GM18873 (cell line): ENCODE measurements around the gene CIROP.

Experiments used
- ATAC-seq: cut with Tn5 transposase; IDR thresholded peaks from one replicate; pipeline ENCODE4 v1.9.1; 2021; ENCODE audit warnings: mild to moderate bottlenecking, moderate library complexity, moderate number of reproducible peaks; ENCODE audit not compliant: unreplicated experiment, low FRiP score

CIROP gene, protein sequence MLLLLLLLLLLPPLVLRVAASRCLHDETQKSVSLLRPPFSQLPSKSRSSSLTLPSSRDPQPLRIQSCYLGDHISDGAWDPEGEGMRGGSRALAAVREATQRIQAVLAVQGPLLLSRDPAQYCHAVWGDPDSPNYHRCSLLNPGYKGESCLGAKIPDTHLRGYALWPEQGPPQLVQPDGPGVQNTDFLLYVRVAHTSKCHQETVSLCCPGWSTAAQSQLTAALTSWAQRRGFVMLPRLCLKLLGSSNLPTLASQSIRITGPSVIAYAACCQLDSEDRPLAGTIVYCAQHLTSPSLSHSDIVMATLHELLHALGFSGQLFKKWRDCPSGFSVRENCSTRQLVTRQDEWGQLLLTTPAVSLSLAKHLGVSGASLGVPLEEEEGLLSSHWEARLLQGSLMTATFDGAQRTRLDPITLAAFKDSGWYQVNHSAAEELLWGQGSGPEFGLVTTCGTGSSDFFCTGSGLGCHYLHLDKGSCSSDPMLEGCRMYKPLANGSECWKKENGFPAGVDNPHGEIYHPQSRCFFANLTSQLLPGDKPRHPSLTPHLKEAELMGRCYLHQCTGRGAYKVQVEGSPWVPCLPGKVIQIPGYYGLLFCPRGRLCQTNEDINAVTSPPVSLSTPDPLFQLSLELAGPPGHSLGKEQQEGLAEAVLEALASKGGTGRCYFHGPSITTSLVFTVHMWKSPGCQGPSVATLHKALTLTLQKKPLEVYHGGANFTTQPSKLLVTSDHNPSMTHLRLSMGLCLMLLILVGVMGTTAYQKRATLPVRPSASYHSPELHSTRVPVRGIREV

DNA sequence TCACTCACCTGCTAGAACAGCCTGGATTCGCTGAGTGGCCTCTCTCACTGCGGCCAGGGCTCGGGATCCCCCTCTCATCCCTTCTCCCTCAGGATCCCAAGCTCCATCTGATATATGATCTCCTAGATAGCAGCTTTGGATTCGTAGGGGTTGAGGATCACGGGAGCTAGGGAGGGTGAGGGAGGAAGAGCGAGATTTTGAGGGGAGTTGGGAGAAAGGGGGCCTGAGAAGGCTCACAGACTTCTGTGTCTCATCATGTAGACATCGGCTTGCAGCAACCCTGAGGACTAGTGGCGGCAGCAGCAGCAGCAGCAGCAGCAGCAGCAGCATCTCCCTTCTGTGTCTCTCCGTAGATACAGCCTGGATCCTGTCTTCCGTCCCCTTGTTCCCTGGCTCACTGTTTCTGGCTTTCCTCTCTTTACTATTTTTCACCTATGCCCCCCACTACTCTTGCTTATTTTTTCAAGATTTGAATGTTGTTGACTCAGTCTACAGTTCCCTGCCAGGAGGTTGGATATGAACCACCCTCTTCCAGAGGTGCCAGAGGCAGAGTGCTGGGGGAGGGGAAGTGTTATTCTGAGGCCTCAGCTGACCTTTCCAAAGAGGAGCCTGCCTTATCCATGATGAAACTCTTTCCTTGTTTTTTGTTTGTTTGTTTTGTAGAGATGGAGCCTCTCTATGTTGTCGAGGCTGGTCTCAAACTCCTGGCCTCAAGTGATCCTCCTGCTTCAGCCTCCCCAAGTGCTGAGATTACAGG lies at the start of gene CIROP:
Gene CIROP, minus strand, starts transcription at position 399 of the 757 bp plus-strand sequence. Its CDS starts 69 bp downstream, at position 330.
- ATAC-seq = no peak

DNA sequence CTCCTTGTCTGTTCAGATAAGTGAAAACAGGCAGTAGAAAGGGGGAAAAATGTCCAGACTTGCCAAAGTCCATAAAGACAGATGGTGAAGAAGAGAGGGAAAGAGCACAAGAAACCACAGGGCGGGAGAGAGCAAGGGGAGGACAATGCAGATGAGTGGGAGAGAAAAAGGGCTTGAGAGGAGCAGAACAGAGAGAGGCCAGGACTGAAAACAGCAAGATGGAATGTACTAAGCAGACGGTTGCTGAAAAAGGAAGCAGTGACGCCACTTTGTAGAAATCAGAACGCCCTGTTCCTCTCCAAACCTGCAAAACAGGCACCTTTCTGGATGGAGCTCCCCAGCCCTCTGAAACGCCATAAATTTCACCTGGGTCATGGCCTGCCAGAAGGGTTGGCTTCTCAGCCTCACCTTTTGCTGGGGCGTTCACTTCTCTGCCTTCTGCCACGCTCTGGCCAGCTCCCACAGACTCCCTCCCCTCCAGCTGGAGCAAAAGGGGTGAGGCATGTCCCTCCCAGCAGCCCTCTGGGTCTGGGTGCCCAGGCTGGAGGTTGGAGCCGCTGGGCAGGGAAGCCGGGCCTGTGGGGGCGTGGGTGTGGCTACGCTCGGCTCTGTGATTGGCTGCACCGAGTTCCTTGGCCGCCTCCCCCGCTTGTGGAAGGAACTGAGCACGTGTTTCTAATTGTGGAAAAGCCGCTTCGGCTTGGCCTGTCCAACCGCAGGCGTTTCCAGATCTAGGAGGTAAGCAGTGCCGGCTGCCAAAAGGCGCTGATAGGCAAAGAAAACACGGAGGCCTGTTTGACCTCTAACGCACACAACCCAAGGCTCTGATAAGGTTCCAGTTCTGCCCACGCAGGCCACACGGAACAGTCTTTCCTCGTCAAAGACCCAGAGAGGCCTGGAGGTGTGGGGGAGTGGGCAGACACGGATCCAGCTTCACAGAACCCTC lies 49.3 kb upstream of the CIROP start:
- ATAC-seq = no peak

DNA sequence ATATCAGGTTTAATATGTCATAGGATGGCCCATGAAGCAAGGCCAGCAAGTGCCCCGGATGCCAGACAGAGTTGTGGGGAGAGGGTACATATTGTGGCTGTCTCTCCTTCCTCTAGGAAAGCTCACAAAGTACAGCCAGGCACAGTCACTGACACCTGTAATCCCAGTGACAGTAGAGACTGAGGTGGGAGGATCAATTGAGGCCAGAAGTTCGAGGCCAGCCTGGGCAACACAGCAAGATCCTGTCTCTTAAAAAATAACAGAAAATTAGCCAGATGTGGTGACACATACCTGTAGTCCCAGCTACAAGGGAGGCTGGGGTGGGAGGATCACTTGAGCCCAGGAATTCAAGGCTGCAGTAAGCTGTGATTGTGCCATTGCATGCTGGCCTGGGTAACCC lies 46.6 kb upstream of the CIROP start:
- ATAC-seq = no peak

DNA sequence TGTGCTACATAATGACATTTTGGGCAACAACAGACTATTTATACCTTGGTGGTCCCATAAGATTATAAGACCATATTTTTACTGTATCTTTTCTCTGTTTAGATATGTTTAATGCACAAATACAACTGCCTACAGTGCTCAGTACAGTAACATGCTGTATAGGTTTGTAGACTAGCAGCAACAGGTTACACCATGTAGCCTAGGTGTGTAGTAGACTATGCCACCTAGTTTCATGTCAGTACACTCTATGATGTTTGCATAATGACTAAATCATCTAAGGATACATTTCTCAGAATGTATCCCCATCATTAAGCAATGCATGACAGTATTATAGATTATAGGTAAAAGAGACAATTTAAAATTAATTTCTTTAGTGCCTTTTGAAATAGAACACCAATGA lies 45.0 kb upstream of the CIROP start:
- ATAC-seq = no peak

DNA sequence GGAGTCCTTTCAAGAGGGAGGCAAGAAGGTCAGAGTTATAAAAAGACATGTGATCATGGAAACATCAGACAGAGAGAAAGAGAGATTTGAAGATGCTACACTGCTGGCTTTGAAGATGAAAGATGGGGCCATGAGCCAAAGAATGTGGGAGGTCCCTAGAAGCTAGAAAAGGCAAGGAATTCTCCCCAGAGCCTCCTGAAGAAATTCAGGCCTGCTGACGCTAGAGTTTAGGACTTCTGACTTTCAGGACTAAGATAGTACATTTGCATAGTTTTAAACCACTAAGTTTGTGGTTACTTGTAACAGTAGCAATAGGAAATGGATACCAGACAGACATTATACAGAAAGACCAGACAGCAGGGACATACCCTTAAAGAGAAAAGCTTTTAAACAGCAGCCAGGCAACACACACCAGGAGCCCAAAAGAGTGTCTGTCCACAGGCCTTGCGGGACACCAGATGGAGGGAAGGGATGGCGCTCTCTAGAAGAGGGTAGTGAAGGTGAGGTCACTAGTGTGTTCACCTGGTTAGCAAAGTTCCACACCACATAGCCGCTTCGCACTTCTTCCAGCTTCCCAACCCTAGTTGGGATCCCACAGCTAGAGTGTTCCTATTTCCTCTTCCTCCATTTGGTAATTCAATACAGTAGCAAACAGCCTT lies 43.9 kb upstream of the CIROP start:
- no peak for ATAC-seq

DNA sequence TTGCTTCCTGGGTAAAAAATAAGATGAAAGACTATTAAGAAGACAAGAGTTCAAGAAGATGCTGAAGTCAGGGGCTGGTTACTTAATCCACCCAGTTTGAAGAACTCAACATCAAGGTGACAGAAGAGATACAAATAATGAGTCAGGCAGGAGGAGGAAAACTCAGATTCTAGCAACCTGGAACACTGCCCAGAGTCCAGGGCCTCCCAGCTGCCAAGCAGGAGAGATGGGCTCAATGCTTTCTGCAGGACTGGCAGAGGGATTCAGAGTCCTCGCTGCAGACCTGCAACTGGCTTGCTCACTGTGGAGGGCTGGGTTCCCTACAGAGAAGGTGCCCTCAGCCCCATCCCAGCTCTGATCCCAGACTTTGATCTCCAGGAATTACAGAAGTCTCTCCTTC lies 42.9 kb upstream of the CIROP start:
- ATAC-seq = no peak

DNA sequence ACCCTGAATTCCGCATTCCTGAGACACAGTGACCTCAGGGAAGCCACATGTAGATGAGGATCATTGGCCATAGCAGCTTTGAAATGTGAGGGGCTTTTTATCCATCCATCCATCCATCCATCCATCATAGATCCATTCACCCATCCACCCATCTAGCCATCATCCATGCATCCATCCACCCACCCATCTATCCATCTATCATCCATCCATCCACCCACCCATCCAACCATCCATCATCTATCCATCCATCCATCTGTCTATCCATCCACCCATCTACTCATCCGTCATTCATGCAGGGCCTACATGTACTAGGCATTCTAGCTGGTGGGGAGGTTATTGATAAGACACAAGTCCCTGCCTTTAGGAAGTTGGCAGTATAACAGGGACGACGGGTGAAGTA lies 42.2 kb upstream of the CIROP start:
- no peak for ATAC-seq

DNA sequence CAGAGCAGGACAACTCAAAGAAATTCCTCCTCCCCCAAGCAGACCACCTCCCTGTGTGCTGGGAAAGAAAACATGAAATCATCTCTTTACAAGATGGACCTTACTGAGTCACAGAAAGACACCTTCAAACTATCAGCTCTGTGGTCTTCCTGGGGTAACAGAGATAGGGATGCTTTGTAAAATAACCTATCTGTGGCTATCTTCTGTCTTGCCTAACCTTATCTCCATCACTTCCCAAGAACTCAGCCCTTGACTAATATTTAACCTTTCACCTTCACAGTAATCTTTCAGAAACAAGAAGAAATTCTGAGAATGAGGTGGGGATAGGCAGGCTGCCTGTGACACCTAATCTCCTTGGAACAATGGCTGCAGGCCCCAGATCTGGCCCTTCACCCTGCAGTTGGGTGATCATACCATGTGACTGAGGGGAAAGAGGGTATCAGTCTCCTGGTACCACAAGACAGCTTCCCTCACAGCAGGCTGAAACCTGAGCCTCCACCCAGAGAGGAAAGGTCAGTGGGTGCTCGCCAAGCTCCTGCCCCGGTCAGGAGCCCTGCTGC lies 41.6 kb upstream of the CIROP start:
- ATAC-seq = no peak

DNA sequence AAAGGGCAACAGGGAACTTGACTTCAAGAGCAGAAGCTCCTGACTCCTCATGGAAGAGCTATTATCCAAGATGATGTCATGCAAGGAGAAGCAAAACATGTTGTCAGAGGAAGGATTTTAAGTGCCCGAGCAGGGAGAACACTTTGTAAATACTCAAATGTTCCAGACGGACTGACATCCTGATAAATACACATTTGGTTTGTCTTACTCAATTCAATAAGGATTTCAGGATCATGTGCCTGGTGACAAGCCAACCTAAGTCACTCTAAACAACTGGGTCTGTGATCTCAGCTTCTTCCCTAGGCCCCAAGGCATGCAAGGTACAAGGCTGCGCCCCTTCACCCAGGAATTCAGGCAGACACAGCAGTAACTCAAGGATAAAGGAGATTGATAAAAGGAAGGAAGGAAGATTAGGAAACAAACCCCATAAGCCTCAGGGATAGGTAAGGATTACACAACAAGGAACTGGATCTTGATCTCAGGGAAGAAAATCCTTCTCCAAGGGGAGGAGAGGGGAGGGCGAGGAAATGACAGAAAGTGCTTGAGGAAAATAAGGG lies 41.1 kb upstream of the CIROP start:
- ATAC-seq = no peak

DNA sequence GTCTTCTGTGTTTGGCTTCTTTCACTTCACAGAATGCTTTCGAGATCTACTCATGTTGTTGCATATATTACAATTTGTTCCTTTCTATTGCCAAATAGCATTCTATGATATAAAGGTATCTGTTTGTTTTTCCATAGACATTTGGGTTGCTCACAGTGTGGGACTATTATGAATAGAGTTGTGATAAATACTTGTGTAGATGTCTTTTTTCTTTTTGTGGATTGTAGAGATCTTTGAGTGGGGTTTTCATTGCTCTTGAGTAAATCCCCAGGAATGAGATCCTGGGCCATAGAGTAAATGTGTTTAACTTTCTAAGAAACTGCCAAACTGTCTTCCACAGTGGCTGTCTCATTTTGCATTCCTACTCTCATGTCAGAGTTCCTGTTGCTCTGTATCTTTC lies 39.1 kb upstream of the CIROP start:
- no peak for ATAC-seq

DNA sequence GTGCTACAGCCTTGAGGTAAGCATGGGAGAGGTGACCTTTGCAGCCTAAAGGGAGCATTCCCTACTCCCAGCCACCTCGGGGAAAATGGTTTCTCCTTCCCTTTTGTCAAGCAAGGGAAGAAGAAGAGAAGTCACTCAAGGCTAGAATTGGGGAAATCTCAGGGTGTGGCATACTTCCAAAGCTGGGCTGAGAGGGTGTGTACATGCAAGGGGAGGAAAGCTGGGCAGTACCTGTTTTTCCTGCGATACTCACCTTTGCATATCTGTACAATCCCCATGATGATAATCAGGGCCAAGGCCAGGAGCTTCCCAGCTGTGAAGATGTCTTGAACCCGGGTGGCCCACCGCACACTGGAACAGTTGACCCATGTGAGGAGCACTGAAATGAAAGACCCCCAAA lies 38.0 kb upstream of the CIROP start:
- no peak for ATAC-seq

DNA sequence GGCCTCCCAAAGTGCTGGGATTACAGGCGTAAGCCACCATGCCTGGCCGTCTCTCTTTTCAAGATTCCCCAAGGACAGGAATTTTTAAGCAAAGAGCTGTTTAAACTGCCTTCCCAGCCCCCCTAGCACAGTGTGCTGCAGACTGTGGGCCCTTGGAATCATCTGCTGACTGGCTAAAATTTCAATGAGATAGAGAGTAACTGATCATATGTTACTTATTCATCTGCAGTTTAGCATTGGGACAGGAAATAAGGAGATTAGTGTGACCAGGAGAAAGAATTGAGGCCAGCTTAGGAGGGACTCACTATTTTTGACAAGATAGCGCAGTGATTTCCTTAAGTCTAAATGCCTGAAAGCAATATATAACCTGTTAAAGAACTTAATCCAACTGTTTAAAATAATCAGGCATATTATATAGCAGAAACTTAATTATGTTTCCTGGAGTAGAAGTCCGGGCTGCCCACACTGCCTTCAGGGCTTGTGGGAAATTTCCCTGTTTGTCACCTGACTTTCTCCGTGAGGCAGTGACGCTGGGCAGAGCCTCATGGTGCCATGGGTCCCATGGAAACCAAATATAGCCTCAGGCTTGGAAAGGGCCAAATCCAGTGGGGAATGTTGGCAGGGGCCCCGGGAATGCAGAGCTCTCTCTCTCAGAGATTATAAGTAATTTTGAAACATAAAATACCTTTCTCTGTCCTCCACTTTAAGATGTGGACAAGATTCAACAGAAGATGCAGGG lies 37.1 kb upstream of the CIROP start:
- ATAC-seq = no peak

DNA sequence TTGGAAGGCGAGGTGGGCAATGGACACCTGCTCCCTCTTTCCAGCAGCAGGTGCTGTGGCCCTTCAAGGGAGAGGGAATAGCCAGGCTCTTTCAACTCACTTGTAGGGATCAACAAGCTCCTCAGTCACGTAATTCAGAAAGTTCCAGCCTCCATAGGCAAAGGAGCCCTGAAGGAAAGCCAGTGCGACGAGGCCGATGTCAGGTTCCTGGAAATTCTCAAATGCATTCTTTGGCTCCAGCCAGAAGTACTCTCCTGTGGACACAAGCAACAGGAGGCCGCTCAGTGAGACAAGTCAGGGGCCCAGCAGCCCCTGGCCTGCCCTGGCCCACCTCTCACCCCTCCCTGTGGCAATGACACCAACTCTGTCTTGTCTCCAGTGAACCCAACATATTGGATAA lies 35.6 kb upstream of the CIROP start:
- no peak for ATAC-seq

DNA sequence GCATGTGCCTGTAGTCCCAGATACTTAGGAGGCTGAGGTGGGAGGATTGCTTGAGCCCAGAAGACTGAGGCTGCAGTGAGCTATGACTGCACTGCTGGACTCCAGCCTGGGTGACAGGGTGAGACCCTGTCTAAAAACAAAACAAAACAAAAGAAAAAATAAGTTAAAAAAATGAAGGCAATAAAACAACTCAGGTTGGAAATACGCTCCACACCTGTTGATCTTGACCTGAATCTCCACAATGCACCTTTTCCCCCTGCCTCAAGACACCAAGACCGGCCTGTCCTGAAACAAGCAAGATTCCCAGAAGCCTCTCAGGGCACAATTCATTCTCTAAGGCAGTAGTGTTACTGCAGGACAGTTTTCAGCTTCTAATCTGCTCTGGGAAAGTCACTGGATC lies 35.1 kb upstream of the CIROP start:
- no peak for ATAC-seq

DNA sequence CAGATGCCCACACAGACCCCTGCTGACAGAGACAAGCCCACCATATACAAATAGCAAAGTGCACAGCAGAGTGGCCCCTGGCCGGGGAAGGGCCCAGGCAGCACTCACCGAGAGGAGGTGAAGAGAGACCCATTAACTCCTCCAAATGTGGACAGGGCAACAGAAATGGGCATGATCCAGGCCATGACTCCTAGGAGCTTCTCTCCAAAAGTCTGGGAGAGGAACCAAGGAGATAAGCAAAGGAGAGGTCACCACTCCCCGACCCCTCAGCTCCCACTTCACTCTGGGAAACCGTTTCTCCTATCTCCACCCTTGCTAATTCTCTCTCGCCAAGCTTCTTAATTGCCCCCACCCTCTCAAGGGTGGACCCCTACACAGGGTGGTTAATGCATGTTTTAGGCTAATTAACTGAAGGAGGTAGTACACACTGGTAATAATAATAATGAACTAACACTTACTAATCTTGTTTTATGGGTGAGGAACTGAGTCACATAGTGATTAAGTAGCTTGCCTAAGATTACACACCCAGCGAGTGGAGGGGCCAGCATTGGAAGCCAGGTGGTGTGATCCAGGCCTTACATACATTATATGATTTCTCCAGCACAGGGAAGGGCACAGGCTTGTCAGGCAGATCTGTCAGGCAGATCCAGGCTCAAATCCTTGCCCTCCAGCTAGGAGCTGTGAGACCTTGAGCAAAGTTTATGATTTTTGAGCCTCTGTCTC lies 33.2 kb upstream of the CIROP start:
- ATAC-seq = no peak

DNA sequence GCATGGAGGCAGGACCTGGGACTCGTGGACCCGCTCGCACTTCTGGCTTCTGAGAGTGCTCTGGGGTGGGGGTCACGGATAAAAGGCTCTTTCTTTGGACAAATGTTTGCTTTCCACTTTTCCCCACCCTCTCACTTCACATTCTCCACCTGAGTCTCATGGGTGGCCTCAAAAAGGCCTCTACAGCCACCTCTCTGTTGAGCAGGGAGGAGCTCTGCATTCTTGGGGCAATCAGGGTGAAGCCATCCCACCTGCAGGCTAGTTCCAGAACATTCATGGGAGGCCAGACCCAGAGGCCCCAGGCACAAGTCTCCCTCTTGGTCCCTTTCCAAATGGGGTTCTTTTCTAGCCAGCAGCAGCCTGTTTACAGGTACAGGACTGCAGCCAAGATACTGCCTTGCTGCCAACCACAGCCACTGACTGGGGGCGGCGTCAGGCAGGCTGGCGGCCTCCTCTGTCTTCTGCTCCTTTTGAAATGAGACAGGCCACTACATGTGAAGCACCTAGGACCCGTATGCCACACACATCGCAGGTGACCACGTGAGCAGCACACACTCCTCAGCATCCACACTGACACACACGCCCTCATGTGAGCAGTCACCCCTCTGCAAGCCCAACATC lies 32.5 kb upstream of the CIROP start:
- ATAC-seq = no peak

DNA sequence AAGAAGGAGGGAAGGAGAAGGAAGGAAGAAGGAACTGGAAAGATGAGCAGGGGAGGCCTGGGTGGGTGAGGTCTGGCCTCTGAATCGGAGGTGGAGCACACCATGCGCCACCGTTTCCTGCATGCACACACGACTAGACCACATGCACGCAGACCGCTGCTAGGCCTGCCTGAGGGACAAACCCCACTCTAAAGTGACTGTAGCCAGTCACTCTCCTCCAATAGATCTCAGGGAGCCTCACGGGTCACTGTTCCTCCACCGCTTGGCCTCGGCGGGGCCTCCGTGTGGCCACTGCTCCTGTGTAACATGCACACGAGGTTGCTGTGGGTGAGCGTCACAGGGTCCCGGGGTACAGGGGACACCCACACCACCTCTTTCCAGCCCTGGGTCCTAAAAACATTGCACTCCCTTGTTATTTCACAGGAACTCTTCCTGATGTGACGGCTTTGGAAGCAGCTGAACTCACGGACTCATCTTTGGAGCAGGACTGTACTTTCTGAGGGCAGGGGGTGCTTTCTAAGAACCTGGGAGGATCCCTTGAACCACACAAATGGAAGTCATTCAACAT lies 31.9 kb upstream of the CIROP start:
- ATAC-seq = no peak
